ENCODE measurements around the gene SFMBT2.
"Not testable (repeated sequence)": the region's sequence is repeated elsewhere in the genome, so short reads cannot be mapped to it uniquely, and the experiment has no call there.

SFMBT2 gene

DNA sequence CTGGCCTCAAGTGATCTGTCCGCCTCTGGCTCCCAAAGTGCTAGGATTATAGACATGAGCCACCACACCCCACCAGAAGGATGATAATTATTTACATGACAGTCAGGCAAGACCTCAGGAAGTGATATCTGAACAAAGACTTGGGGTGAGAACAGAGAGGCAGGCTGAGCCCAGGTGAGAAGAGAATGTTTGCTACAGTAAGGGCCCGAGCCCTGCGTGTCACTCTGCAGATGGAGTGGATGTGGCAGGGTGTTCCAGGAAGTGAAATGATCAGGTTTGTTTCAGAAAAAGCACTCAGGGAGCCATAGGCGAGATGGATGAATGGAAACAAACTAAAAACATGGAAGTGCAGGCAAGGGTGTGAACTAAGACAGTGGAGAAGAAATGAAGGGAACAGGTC lies 22.2 kb downstream of the SFMBT2 start:
- H3K4me3 ChIP-seq (ENCODE audit: low read length), result no peak overlapping the region
- H3K9me3 ChIP-seq (ENCODE audit: low read length), result no peaks in the 10 kb centered on the region
- no peak overlapping the region for H2AFZ ChIP-seq (ENCODE audit: low read depth, low read length)
- no peaks in the 10 kb centered on the region for H3K4me1 ChIP-seq (ENCODE audit: insufficient read depth, low read length)
- no peaks in the 10 kb centered on the region for H3K36me3 ChIP-seq (ENCODE audit: insufficient read depth, low read length)
- H3K27me3 ChIP-seq (ENCODE audit: insufficient read depth, low read length), result no peaks in the 10 kb centered on the region

DNA sequence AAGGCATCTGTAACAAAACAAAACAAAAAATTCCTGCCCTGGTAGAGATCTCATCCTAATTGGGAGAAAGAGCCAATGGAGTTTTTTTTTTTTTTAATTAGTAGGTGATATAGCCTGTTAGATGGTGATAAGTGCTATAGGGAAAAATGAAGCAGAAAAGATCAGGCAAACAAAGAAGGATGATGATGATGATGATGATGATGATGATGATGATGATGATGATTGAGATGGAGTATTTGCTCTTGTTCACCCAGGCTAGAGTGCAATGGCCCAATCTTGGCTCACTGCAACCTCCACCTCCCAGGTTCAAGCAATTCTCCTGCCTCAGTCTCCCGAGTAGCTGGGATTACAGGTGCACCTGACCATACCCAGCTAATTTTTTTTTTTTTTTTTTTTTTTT lies 22.7 kb downstream of the SFMBT2 start:
- not testable (repeated sequence) for H3K9me3 ChIP-seq (ENCODE audit: low read length); H3K4me3 ChIP-seq (ENCODE audit: low read length); H3K27me3 ChIP-seq (ENCODE audit: insufficient read depth, low read length); H2AFZ ChIP-seq (ENCODE audit: low read depth, low read length); H3K36me3 ChIP-seq (ENCODE audit: insufficient read depth, low read length); H3K4me1 ChIP-seq (ENCODE audit: insufficient read depth, low read length)

DNA sequence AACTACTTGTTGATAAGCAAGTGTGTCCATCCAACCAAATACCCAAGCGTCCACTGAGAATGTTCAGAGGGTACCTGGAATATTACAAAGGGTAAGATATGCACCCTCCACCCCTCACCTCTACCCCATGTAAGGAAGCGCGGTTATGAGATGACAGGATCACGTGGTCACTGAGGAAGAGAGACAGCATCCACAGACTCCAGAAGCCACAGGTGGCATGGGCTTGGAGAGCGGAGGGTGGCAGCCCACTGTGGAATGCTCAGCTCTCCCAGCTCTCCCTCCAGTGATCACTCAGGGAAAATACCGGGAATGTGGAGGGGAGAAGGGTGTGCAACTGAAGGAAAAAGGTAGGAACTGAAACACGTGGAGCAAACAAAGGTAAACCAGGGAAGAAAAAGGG lies 25.7 kb downstream of the SFMBT2 start:
- no peaks in the 10 kb centered on the region for H3K36me3 ChIP-seq (ENCODE audit: insufficient read depth, low read length)

DNA sequence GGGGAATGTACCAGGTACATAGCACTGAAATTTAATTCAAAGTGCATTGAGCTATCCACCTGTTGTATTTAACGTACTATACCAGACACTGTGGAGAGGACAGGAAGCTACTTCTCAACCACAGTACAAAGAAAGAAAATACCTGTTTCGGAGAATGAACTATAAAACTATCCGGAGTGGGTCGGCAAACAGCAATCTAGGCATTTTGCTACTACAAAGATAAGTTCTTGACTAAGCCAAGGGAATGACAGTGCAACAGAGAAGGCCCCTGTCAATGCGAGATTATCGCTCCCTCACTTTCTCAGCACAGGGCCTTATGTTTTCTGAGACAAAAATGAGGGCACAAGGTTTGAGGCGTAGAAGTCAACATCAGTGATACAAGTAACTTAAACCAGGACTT lies 27.4 kb downstream of the SFMBT2 start:
- no peaks in the 10 kb centered on the region for H3K4me1 ChIP-seq (ENCODE audit: insufficient read depth, low read length)

More for the DNA sequence above, 25.7 kb downstream of the SFMBT2 start:
- no peaks in the 10 kb centered on the region for H3K9me3 ChIP-seq (ENCODE audit: low read length)
- no peaks in the 10 kb centered on the region for H3K27me3 ChIP-seq (ENCODE audit: insufficient read depth, low read length)
- no peak overlapping the region for H2AFZ ChIP-seq (ENCODE audit: low read depth, low read length)
- no peaks in the 10 kb centered on the region for H3K4me1 ChIP-seq (ENCODE audit: insufficient read depth, low read length)
- no peak overlapping the region for H3K4me3 ChIP-seq (ENCODE audit: low read length)

DNA sequence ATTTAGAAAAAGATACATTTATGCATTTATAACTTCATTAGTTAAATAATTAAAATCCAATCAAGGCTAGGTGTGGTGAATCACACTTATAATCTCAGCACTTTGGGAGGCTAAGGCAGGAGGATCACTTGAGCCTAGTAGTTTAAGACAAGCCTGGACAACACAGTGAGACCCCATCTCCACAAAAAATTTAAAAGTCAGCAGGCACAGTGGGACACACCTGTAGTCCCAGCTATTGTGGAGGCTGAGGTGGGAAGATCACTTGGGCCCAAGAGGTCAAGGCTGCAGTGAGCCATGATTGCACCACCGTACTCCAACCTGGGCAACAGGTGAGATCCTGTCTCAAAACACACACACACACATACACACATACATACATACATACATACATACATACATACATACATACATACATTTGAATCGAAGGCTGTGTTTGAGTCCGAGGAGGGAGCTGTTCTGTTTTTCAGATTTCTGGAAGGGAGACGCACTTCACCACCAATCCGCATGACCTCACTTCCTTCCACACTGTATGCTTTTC lies 30.1 kb downstream of the SFMBT2 start:
- no peaks in the 10 kb centered on the region for H3K4me1 ChIP-seq (ENCODE audit: insufficient read depth, low read length)
- H3K36me3 ChIP-seq (ENCODE audit: insufficient read depth, low read length), result no peaks in the 10 kb centered on the region
- H3K4me3 ChIP-seq (ENCODE audit: low read length), result no peak overlapping the region
- H3K9me3 ChIP-seq (ENCODE audit: low read length), result peaks cover 2% of the 10 kb centered on the region
- no peaks in the 10 kb centered on the region for H3K27me3 ChIP-seq (ENCODE audit: insufficient read depth, low read length)
- no peak overlapping the region for H2AFZ ChIP-seq (ENCODE audit: low read depth, low read length)

More for the DNA sequence above, 27.4 kb downstream of the SFMBT2 start:
- Histone ChIP-seq H2AFZ (ENCODE audit: low read depth, low read length) (no peak overlapping the region), H3K4me3 (ENCODE audit: low read length) (no peak overlapping the region), H3K27me3 (ENCODE audit: insufficient read depth, low read length) (no peaks in the 10 kb centered on the region), H3K9me3 (ENCODE audit: low read length) (no peaks in the 10 kb centered on the region), H3K36me3 (ENCODE audit: insufficient read depth, low read length) (no peaks in the 10 kb centered on the region)

DNA sequence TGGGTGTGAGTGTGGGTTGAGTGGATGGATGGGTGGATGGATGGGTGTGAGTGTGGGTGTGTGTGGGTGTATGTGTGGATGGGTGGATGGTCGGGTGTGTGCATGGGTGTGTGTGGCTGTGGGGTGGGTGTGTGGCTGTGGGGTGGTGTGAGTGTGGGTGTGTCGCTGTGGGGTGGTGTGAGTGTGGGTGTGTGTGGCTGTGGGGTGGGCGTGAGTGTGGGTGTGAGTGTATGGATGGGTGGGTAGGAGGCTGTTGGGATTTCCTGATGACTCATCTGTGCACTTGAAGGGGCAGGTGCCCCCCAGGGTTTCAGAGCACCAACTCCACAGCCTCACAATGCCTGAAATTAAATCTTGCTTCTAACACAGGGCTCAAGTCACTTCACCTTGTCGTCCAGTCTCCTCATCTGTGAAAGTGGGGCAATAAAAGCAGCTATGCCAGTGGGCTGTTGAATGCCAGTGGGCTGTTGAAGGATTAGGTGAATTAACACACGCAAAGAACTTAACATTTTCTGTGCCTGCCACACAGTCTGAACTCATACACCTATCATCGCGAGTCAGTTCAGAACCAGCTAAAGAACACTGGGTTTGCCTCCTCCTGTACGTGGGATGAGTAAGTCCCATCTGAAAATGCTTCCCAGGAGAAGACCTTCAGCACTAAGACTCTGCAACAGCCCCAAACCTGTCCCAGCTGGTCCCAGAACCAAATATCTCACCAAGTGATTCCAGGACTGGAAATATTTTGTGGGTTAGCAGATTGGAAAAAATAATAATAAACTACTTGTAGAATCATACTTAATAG lies 32.0 kb downstream of the SFMBT2 start:
- Histone ChIP-seq H3K9me3 (ENCODE audit: low read length) (peaks cover 2% of the 10 kb centered on the region), H3K36me3 (ENCODE audit: insufficient read depth, low read length) (no peaks in the 10 kb centered on the region), H2AFZ (ENCODE audit: low read depth, low read length) (no peak overlapping the region), H3K4me1 (ENCODE audit: insufficient read depth, low read length) (no peaks in the 10 kb centered on the region), H3K4me3 (ENCODE audit: low read length) (no peak overlapping the region), H3K27me3 (ENCODE audit: insufficient read depth, low read length) (no peaks in the 10 kb centered on the region)

DNA sequence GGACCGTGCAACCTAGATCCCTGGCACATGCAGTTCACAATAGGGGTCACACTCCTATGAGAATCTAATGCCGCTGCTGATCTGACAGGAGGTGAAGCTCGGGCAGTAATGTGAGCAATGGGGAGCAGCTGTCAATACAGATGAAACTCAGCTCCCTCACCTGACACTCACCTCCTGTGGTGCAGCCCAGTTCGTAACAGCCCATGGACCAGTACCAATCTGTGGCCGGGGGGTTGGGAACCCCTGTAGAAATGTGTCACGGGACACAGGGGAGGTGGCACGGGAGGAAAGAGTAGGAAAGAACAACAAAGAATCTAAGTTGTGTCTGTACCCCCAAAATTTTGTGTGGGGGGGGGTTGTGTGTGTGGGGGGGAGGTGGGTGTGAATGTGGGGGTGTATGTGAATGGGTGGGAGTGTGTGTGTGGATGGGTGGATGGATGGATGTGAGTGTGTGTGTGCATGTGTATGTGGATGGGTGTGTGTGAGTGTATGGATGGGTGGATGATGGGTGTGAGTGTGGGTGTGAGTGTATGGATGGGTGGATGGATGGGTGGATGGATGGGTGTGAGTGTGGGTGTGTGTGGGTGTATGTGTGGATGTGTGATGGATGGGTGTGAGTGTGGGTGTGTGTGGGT lies 33.1 kb downstream of the SFMBT2 start:
- H3K4me1 ChIP-seq (ENCODE audit: insufficient read depth, low read length), result no peaks in the 10 kb centered on the region
- no peaks in the 10 kb centered on the region for H3K27me3 ChIP-seq (ENCODE audit: insufficient read depth, low read length)
- H3K9me3 ChIP-seq (ENCODE audit: low read length), result peaks cover 2% of the 10 kb centered on the region
- H3K4me3 ChIP-seq (ENCODE audit: low read length), result no peak overlapping the region
- no peaks in the 10 kb centered on the region for H3K36me3 ChIP-seq (ENCODE audit: insufficient read depth, low read length)
- no peak overlapping the region for H2AFZ ChIP-seq (ENCODE audit: low read depth, low read length)

DNA sequence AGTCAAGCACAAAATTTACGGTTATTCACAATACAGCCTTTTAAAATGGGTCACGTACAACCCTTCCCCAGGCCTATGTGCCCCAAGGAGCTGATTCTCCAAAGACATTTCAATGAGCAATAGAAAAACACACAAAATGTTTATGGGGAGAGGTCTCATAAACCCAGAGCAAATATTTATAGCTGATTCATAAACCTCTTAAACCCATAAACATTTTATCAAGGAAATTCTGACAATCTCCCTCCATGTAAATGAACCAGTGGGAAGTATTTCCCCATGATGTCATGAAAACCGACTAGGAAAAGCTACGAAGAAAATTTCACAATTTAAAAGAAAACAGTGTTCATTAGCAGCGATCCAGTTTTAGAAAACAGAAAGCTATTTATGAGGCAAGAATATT lies 36.0 kb downstream of the SFMBT2 start:
- no peak overlapping the region for H2AFZ ChIP-seq (ENCODE audit: low read depth, low read length)
- no peak overlapping the region for H3K4me3 ChIP-seq (ENCODE audit: low read length)
- peaks cover 2% of the 10 kb centered on the region for H3K9me3 ChIP-seq (ENCODE audit: low read length)
- no peaks in the 10 kb centered on the region for H3K4me1 ChIP-seq (ENCODE audit: insufficient read depth, low read length)
- no peaks in the 10 kb centered on the region for H3K36me3 ChIP-seq (ENCODE audit: insufficient read depth, low read length)
- no peaks in the 10 kb centered on the region for H3K27me3 ChIP-seq (ENCODE audit: insufficient read depth, low read length)

DNA sequence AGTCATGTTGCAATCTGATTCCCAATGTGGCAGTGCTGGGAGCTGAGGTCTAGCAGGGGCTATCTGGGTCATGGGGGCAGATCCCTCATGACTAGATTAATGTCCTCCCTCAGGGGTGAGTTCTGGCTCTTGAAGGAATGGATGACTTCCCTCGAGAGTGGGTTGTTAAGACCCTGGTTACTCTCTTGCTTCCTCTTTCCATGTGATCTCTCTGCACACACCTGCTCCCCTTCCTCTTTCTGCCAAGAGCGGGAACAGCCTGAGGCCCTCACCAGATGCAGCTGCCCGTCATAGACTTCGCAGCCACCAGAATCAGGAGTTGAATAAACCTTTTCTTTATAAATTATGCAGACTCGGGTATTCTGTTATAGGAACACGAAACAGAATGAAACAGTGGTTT lies 37.8 kb downstream of the SFMBT2 start:
- Histone ChIP-seq H3K4me1 (ENCODE audit: insufficient read depth, low read length) (no peaks in the 10 kb centered on the region), H3K4me3 (ENCODE audit: low read length) (no peak overlapping the region), H3K36me3 (ENCODE audit: insufficient read depth, low read length) (no peaks in the 10 kb centered on the region), H2AFZ (ENCODE audit: low read depth, low read length) (no peak overlapping the region), H3K9me3 (ENCODE audit: low read length) (peaks cover 2% of the 10 kb centered on the region), H3K27me3 (ENCODE audit: insufficient read depth, low read length) (no peaks in the 10 kb centered on the region)

DNA sequence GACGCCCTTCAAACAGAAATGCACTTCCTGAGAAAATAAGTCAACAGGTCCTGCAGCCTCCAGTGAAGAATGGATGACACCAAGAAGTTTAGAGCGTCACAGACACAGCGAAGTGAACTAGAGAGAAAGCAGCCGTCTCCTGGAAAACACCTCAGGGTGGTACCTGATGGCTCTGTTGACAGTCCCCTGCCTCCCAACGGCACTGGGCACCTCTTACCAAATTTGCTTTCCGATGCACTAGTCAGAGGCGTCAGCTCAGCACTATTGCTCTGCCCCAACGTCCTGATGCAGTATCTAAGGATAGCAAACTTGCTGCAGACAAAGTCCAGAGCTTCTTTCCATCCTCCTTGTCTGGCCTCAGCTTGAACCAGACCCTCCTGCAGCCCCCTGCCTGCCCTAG lies 38.3 kb downstream of the SFMBT2 start:
- H3K4me3 ChIP-seq (ENCODE audit: low read length), result no peak overlapping the region
- no peaks in the 10 kb centered on the region for H3K9me3 ChIP-seq (ENCODE audit: low read length)
- no peaks in the 10 kb centered on the region for H3K36me3 ChIP-seq (ENCODE audit: insufficient read depth, low read length)
- H2AFZ ChIP-seq (ENCODE audit: low read depth, low read length), result no peak overlapping the region
- H3K4me1 ChIP-seq (ENCODE audit: insufficient read depth, low read length), result no peaks in the 10 kb centered on the region
- H3K27me3 ChIP-seq (ENCODE audit: insufficient read depth, low read length), result no peaks in the 10 kb centered on the region

DNA sequence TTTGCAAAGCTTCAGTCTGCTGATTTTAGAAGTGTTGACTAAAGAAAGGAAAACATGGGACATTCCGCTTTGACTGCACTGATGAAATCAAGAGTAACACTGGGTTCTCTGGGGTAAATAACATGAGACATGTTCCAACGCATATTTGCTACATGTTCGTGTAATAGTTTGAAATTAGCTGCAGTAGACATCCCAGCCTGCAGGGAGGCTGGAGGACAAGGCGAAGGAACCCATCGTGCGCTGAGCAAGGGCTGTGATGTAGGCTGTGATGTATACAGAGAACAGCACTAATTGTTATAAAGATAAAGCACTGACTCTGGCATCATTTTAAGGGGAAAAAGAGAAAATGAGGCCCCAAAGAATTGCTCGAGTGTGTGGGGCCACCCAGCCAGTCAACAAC lies 40.3 kb downstream of the SFMBT2 start:
- Histone ChIP-seq H3K36me3 (ENCODE audit: insufficient read depth, low read length) (no peaks in the 10 kb centered on the region), H2AFZ (ENCODE audit: low read depth, low read length) (no peak overlapping the region), H3K4me3 (ENCODE audit: low read length) (no peak overlapping the region)

DNA sequence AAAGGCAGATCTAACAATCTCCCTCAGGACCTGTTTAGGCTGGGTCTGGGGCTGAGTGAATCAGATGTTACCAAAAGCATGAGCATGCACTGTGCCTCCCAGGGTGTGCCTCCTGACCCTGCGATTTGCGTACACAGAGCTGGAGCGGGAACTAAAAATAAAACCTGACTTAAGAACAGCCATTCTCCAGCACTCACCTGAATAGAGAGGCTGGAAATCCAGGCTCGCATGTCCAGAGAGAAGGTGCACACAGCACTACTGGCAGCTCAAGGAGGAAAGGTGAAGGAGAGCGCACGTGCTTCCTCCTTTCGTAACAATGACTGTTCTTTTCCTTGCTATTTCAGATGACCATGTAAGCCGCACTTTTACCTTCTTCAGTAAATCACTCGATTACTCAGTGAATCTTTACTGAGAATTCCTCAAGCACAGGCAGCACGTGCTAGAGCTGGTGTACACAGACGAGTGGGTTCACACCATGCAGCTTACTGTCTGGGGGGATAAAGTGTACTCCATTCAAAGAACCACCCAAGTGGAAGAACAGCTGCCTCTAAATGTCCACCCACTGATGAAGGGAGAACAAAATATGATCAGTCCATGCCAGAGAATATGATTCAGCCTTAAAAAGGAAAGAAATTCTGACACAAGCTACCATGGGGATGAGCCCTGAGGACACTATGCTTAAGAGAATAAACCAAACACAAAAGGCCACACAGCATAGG lies 45.6 kb downstream of the SFMBT2 start:
- H3K27me3 ChIP-seq (ENCODE audit: insufficient read depth, low read length), result no peaks in the 10 kb centered on the region
- H3K4me1 ChIP-seq (ENCODE audit: insufficient read depth, low read length), result peaks cover 5% of the 10 kb centered on the region
- no peak overlapping the region for H2AFZ ChIP-seq (ENCODE audit: low read depth, low read length)
- no peaks in the 10 kb centered on the region for H3K36me3 ChIP-seq (ENCODE audit: insufficient read depth, low read length)
- no peaks in the 10 kb centered on the region for H3K9me3 ChIP-seq (ENCODE audit: low read length)
- H3K4me3 ChIP-seq (ENCODE audit: low read length), result no peak overlapping the region

More for the DNA sequence above, 40.3 kb downstream of the SFMBT2 start:
- H3K27me3 ChIP-seq (ENCODE audit: insufficient read depth, low read length), result no peaks in the 10 kb centered on the region
- peaks cover 5% of the 10 kb centered on the region for H3K4me1 ChIP-seq (ENCODE audit: insufficient read depth, low read length)
- no peaks in the 10 kb centered on the region for H3K9me3 ChIP-seq (ENCODE audit: low read length)

DNA sequence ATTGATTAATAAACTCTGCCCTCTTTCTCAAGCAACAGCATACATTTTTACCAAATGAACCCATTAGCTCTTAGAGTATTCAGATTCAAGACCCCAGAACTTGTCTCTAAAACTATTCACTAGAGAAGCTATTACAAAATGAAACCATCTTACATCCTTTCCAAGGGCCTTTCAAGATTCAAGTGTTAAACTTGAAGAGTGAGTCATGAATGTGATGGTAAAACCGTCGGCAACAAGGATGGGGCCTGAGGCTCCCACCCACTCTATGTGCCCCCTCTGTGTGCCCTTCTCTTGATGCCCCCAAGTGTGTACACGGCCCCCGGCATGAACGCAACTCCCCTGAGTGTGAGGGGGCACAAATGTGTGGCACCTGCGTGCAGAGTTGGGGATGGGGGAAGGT lies 46.4 kb downstream of the SFMBT2 start:
- Histone ChIP-seq H2AFZ (ENCODE audit: low read depth, low read length) (no peak overlapping the region), H3K27me3 (ENCODE audit: insufficient read depth, low read length) (no peaks in the 10 kb centered on the region), H3K9me3 (ENCODE audit: low read length) (no peaks in the 10 kb centered on the region), H3K36me3 (ENCODE audit: insufficient read depth, low read length) (no peaks in the 10 kb centered on the region), H3K4me1 (ENCODE audit: insufficient read depth, low read length) (peaks cover 5% of the 10 kb centered on the region), H3K4me3 (ENCODE audit: low read length) (no peak overlapping the region)
